HepG2 (cell line): Measurements from ENCODE around the gene C9orf43. TPM values are rescaled to one million over a fixed set of nuclear protein-coding genes. Genes with fewer than 3 reads are reported as not detected.
A peak's percentile ranks its signal among the peaks of the same experiment; 100 is the strongest.

ENCODE experiments used
- ATF2 ChIP-seq: sonication (generic); formaldehyde crosslinking; IDR thresholded peaks from 2 replicates; pipeline ENCODE4 v1.4.0; 2020; ENCODE audit warnings: missing genetic modification reagents
- ATF7 ChIP-seq, 2 experiments: fragments of 450-650 bp in 1 of 2; sonication (generic) in 1 of 2; formaldehyde crosslinking in 1 of 2; IDR thresholded peaks; 2 replicates each; pipeline versions ENCODE4 v1.4.0 to v1.6.1; 2016 to 2020; ENCODE audit warnings: antibody characterized with exemption in 1 of 2, mild to moderate bottlenecking in 1 of 2, missing genetic modification reagents in 1 of 2
- CREB3 ChIP-seq: sonication (generic); formaldehyde crosslinking; IDR thresholded peaks from 2 replicates; pipeline ENCODE4 v1.5.0; 2020; ENCODE audit warnings: missing genetic modification reagents
- FOXA1 ChIP-seq, 2 experiments: fragments of 450-650 bp in 1 of 2; sonication (generic) in 1 of 2; formaldehyde crosslinking in 1 of 2; IDR thresholded peaks; 2 replicates each; pipeline versions ENCODE4 v1.4.0 to v1.6.1; 2016 to 2020; ENCODE audit warnings: missing genetic modification reagents in 1 of 2
- KAT8 ChIP-seq: IDR thresholded peaks from 2 replicates; pipeline ENCODE4 v1.6.1; 2016; ENCODE audit warnings: missing genetic modification reagents, missing compliant biosample characterization
- KMT2A ChIP-seq: sonication (generic); formaldehyde crosslinking; IDR thresholded peaks from 2 replicates; pipeline ENCODE4 v1.4.0; 2020; ENCODE audit warnings: missing genetic modification reagents
- PITX1 ChIP-seq: sonication (generic); formaldehyde crosslinking; IDR thresholded peaks from 2 replicates; pipeline ENCODE4 v1.5.1; 2020; ENCODE audit warnings: mild to moderate bottlenecking, missing genetic modification reagents
- REST ChIP-seq, 2 experiments: IDR thresholded peaks; 2 replicates each; pipeline ENCODE4 v1.6.1; 2011 to 2012; ENCODE audit warnings: low read length in 2 of 2, borderline replicate concordance in 1 of 2, low read depth in 1 of 2, mild to moderate bottlenecking in 1 of 2, moderate library complexity in 1 of 2
- SETDB1 ChIP-seq: sonication (generic); formaldehyde crosslinking; IDR thresholded peaks from 2 replicates; pipeline ENCODE4 v1.5.1; 2020; ENCODE audit warnings: missing genetic modification reagents, mild to moderate bottlenecking, borderline replicate concordance
- STAT6 ChIP-seq: sonication (generic); formaldehyde crosslinking; IDR thresholded peaks from 2 replicates; pipeline ENCODE4 v1.4.0; 2020; ENCODE audit warnings: missing genetic modification reagents, mild to moderate bottlenecking, borderline replicate concordance
- TARDBP ChIP-seq: sonication (generic); formaldehyde crosslinking; IDR thresholded peaks from 2 replicates; pipeline ENCODE4 v1.8.0; 2022; ENCODE audit warnings: mild to moderate bottlenecking, missing genetic modification reagents
- ZBTB38 ChIP-seq: sonication (generic); formaldehyde crosslinking; IDR thresholded peaks from 2 replicates; pipeline ENCODE4 v1.5.1; 2020; ENCODE audit warnings: mild to moderate bottlenecking, missing genetic modification reagents
- ZBTB8A ChIP-seq: sonication (generic); formaldehyde crosslinking; IDR thresholded peaks from 2 replicates; pipeline ENCODE4 v1.4.0; 2020; ENCODE audit warnings: mild to moderate bottlenecking, low read depth, missing genetic modification reagents, borderline replicate concordance
- ZNF180 ChIP-seq: sonication (generic); formaldehyde crosslinking; IDR thresholded peaks from 2 replicates; pipeline ENCODE4 v1.4.0; 2020; ENCODE audit warnings: low read depth, missing genetic modification reagents, borderline replicate concordance
- ZNF546 ChIP-seq: sonication (generic); formaldehyde crosslinking; conservative IDR thresholded peaks from 2 replicates; pipeline ENCODE4 v1.8.1; 2023; ENCODE audit warnings: mild to moderate bottlenecking, missing genetic modification reagents
- ZNF629 ChIP-seq: sonication (generic); formaldehyde crosslinking; conservative IDR thresholded peaks from 2 replicates; pipeline ENCODE4 v1.5.0; 2020; ENCODE audit warnings: missing genetic modification reagents
- ZNF747 ChIP-seq: sonication (generic); formaldehyde crosslinking; IDR thresholded peaks from 2 replicates; pipeline ENCODE4 v1.8.1; 2023; ENCODE audit warnings: missing genetic modification reagents, mild to moderate bottlenecking, borderline replicate concordance
- ZNF768 ChIP-seq: sonication (generic); formaldehyde crosslinking; IDR thresholded peaks from 2 replicates; pipeline ENCODE4 v1.4.0; 2020; ENCODE audit warnings: missing genetic modification reagents
- ZNF782 ChIP-seq: sonication (generic); formaldehyde crosslinking; IDR thresholded peaks from 2 replicates; pipeline ENCODE4 v1.4.0; 2020; ENCODE audit warnings: missing genetic modification reagents, mild to moderate bottlenecking, borderline replicate concordance
- polyA plus RNA-seq, 8 experiments: library from polyadenylated mRNA; depleted of rRNA in 3 of 8; stranded (reverse) in 7 of 8; unstranded in 1 of 8; fragments of >200 nt; fragmentation: Illumina TruSeq in 4 of 8; extraction: Trizol in 4 of 8; gene quantifications; 2 replicates each; pipeline versions ENCODE4 v1.2.1 to v1.2.3, GENCODE V29; 2011 to 2016; ENCODE audit warnings: low read depth in 4 of 8, missing spikeins in 1 of 8, mixed read lengths in 1 of 8; ENCODE audit not compliant: insufficient read depth in 1 of 8
- total RNA-seq, 5 experiments: library from RNA; depleted of rRNA; stranded (reverse); fragments of >200 nt; fragmentation: Illumina TruSeq; extraction: Trizol; gene quantifications; 2 replicates each; pipeline ENCODE4 v1.2.3, GENCODE V29; 2016; ENCODE audit warnings: low read depth in 1 of 5

The C9orf43 gene
- total and polyA plus RNA-seq, 2 of the 13 experiments (the other 11 are each of a cell fraction or from before 2014, with no cell fraction given) = 0.24 to 0.31 TPM

GRCh38 chr9:113410207-113410864, at the start of gene C9orf43, which contains the start of gene POLE3 (continued):
- TF ChIP-seq ZBTB38 = peak; percentile 76; the same call in 1 of the 2 replicates
- TF ChIP-seq ZNF747 (CRISPR knock-in tag) = peak; percentile 68; the same call in 1 of the 2 replicates
- TF ChIP-seq ZNF546 = 0 out of 2 replicates have a peak, but pooled peaks have one; percentile 53
- no peak for TF ChIP-seq REST (IDR thresholded peaks at IDR 0.05; ENCODE audit: borderline replicate concordance in 1 of 2, low read depth in 1 of 2, low read length in 2 of 2)
- peak; percentile 47 for TF ChIP-seq ZNF629 (CRISPR knock-in tag)
- TF ChIP-seq ZNF768 = peak; percentile 38; the same call in 1 of the 2 replicates
- peak; percentile 96 for TF ChIP-seq TARDBP (CRISPR knock-in tag)
- TF ChIP-seq KMT2A (CRISPR knock-in tag) = peak; percentile 89
- TF ChIP-seq KAT8 (CRISPR knock-in tag) = peak; percentile 95
- TF ChIP-seq SETDB1 (CRISPR knock-in tag) = no peak
- no peak for TF ChIP-seq ZBTB8A (CRISPR knock-in tag)
- TF ChIP-seq ATF2 = peak; percentile 81
- no peak; the same call in 1 of the 2 replicates for TF ChIP-seq STAT6
- no peak for TF ChIP-seq FOXA1 (IDR thresholded peaks at IDR 0.05)
- peak; percentile 22; the same call in 1 of the 2 replicates for TF ChIP-seq FOXA1 (CRISPR knock-in tag; IDR thresholded peaks at IDR 0.05)
- TF ChIP-seq ZNF180 (CRISPR knock-in tag) = no peak
- no peak; the same call in 1 of the 2 replicates for TF ChIP-seq ATF7 (IDR thresholded peaks at IDR 0.05)
- 0 out of 2 replicates have a peak, but pooled peaks have one; percentile 35 for TF ChIP-seq ATF7 (CRISPR knock-in tag; IDR thresholded peaks at IDR 0.05)
- TF ChIP-seq CREB3 = 0 out of 2 replicates have a peak, but pooled peaks have one; percentile 65
- TF ChIP-seq ZNF782 (CRISPR knock-in tag) = peak; percentile 66; the same call in 1 of the 2 replicates
- TF ChIP-seq PITX1 (CRISPR knock-in tag) = peak; percentile 90
